Measurements from ENCODE around the gene TEKT5.
"Not testable (repeated sequence)": the region's sequence is repeated elsewhere in the genome, so short reads cannot be mapped to it uniquely, and the experiment has no call there.

Gene TEKT5

GRCh38 chr16:10623059-10623458, 71.7 kb downstream of the TEKT5 start:
- Histone ChIP-seq H3K4me3 (replicated peaks; ENCODE audit: insufficient read depth, low read length) (no peak overlapping the region), H3K27me3 (ENCODE audit: insufficient read depth, poor library complexity, severe bottlenecking) (peaks cover 2% of the 10 kb centered on the region), H3K27ac (replicated peaks) (no peak overlapping the region)
- DNase-seq (ENCODE audit: low read depth in 1 of 2, low spot score in 1 of 2): no peak
- TF ChIP-seq GABPA (IDR thresholded peaks at IDR 0.05; ENCODE audit: low read depth) (no peak), POLR2AphosphoS5 (IDR thresholded peaks at IDR 0.05; ENCODE audit: low read depth) (no peak), SPI1 (IDR thresholded peaks at IDR 0.05; ENCODE audit: borderline replicate concordance, low read depth) (no peak)
- TF ChIP-seq, protein P1, sequence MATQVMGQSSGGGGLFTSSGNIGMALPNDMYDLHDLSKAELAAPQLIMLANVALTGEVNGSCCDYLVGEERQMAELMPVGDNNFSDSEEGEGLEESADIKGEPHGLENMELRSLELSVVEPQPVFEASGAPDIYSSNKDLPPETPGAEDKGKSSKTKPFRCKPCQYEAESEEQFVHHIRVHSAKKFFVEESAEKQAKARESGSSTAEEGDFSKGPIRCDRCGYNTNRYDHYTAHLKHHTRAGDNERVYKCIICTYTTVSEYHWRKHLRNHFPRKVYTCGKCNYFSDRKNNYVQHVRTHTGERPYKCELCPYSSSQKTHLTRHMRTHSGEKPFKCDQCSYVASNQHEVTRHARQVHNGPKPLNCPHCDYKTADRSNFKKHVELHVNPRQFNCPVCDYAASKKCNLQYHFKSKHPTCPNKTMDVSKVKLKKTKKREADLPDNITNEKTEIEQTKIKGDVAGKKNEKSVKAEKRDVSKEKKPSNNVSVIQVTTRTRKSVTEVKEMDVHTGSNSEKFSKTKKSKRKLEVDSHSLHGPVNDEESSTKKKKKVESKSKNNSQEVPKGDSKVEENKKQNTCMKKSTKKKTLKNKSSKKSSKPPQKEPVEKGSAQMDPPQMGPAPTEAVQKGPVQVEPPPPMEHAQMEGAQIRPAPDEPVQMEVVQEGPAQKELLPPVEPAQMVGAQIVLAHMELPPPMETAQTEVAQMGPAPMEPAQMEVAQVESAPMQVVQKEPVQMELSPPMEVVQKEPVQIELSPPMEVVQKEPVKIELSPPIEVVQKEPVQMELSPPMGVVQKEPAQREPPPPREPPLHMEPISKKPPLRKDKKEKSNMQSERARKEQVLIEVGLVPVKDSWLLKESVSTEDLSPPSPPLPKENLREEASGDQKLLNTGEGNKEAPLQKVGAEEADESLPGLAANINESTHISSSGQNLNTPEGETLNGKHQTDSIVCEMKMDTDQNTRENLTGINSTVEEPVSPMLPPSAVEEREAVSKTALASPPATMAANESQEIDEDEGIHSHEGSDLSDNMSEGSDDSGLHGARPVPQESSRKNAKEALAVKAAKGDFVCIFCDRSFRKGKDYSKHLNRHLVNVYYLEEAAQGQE (IDR thresholded peaks at IDR 0.05; ENCODE audit: insufficient replicate concordance, low read depth): no peak
- TF ChIP-seq, protein P2, sequence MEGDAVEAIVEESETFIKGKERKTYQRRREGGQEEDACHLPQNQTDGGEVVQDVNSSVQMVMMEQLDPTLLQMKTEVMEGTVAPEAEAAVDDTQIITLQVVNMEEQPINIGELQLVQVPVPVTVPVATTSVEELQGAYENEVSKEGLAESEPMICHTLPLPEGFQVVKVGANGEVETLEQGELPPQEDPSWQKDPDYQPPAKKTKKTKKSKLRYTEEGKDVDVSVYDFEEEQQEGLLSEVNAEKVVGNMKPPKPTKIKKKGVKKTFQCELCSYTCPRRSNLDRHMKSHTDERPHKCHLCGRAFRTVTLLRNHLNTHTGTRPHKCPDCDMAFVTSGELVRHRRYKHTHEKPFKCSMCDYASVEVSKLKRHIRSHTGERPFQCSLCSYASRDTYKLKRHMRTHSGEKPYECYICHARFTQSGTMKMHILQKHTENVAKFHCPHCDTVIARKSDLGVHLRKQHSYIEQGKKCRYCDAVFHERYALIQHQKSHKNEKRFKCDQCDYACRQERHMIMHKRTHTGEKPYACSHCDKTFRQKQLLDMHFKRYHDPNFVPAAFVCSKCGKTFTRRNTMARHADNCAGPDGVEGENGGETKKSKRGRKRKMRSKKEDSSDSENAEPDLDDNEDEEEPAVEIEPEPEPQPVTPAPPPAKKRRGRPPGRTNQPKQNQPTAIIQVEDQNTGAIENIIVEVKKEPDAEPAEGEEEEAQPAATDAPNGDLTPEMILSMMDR (IDR thresholded peaks at IDR 0.05; ENCODE audit: insufficient read depth, low read length): no peak

DNA sequence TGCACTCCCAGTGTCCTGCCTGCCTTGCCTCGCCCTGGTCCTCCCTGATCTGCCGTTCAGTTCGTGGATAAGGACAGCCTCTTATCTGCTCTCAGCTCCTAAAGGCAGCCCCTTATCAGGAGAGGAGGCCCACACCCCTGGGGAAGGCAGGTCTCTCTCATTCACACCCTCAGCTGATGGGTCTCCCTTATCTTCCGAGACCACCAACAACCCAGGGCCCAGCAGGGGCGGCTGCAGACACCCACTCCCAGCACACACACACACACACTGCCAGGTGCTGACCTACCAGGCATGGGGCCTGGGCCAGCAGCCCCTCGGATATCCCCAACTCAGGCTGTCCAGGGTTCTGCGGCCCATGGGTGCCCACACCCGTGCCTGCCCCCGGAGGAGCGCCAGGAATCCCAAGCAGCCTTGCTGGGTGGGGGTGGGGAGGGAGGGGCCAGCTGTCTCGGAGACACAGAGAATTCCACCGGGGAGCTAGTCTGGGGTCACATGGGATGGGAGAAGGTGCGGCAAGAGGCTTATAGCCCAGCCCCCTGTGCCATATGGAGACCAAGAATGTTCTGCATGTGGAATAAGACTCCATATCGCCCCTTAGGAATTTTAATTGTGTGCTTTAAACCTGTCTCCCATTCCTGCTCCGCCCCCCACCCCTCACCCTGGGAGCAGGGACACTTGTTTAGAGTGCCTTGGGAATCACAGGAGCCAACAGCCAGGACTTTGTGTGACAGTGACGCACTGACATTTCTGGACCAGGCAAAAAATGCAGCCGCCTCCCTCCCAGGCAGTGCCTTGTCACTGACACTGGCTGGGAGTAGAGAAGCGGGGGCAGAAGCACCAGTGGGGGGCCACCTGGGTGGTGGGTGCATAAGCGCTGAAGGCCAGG, 72.5 kb downstream of the TEKT5 start:
- DNase-seq (ENCODE audit: low read depth in 1 of 2, low spot score in 1 of 2): no peak

DNA sequence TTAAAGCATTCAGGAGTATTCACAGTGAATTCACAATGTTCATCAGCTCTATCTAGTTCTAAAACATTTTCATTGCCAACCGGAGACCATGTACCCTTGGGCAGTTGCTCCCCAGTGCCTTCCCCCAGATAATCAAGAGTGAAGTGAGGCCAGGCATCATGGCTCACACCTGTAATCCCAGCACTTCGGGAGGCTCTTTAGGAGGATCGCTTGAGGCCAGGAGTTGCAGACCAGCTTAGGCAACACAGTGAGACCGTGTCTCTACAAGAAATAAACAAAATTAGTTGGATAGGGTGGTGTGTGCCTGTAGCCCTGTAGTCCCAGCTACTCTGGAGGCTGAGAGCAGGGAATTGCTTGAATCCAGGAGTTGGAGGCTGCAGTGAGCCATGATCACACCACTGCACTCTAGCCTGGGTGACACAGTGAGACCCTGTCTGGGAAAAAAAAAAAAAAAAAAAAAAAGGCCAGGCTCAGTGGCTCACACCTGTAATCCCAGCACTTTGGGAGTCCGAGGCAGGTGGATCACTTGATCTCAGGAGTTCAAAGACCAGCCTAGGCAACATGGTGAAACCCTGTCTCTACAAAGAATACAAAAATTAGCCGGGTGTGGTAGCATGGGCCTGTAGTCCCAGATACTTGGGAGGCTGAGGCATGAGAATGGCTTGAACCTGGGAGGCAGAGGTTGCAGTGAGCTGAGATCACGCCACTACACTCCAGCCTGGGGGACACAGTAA, 73.3 kb downstream of the TEKT5 start:
- not testable (repeated sequence) for H3K27ac ChIP-seq (replicated peaks); H3K27me3 ChIP-seq (ENCODE audit: insufficient read depth, poor library complexity, severe bottlenecking); DNase-seq (ENCODE audit: low read depth in 1 of 2, low spot score in 1 of 2); H3K4me3 ChIP-seq (replicated peaks; ENCODE audit: insufficient read depth, low read length)

More for the DNA sequence above, 72.5 kb downstream of the TEKT5 start:
- TF ChIP-seq, protein P1 (IDR thresholded peaks at IDR 0.05; ENCODE audit: insufficient replicate concordance, low read depth): no peak
- TF ChIP-seq GABPA (IDR thresholded peaks at IDR 0.05; ENCODE audit: low read depth): no peak
- TF ChIP-seq POLR2AphosphoS5 (IDR thresholded peaks at IDR 0.05; ENCODE audit: low read depth): no peak
- no peak for TF ChIP-seq SPI1 (IDR thresholded peaks at IDR 0.05; ENCODE audit: borderline replicate concordance, low read depth)
- TF ChIP-seq, protein P2 (IDR thresholded peaks at IDR 0.05; ENCODE audit: insufficient read depth, low read length): no peak
- Histone ChIP-seq H3K27ac (replicated peaks) (no peak overlapping the region), H3K27me3 (ENCODE audit: insufficient read depth, poor library complexity, severe bottlenecking) (peaks cover 2% of the 10 kb centered on the region), H3K4me3 (replicated peaks; ENCODE audit: insufficient read depth, low read length) (no peak overlapping the region)

- Histone ChIP-seq H3K4me3 (replicated peaks; ENCODE audit: insufficient read depth, low read length) (no peak overlapping the region), H3K27me3 (ENCODE audit: insufficient read depth, poor library complexity, severe bottlenecking) (peaks cover 2% of the 10 kb centered on the region), H3K27ac (replicated peaks) (no peak overlapping the region)
- DNase-seq (ENCODE audit: low read depth in 1 of 2, low spot score in 1 of 2): no peak
- TF ChIP-seq SPI1 (IDR thresholded peaks at IDR 0.05; ENCODE audit: borderline replicate concordance, low read depth) (no peak), POLR2AphosphoS5 (IDR thresholded peaks at IDR 0.05; ENCODE audit: low read depth) (no peak), GABPA (IDR thresholded peaks at IDR 0.05; ENCODE audit: low read depth) (no peak)
- TF ChIP-seq, protein P1 (IDR thresholded peaks at IDR 0.05; ENCODE audit: insufficient replicate concordance, low read depth): no peak
- TF ChIP-seq, protein P2 (IDR thresholded peaks at IDR 0.05; ENCODE audit: insufficient read depth, low read length): no peak
Observed at GRCh38 chr16:10620120-10620519, 74.6 kb downstream of the TEKT5 start.
